NK-92 (cell line): ENCODE measurements around the gene HSF2BP.
"Not testable (repeated sequence)": the region's sequence is repeated elsewhere in the genome, so short reads cannot be mapped to it uniquely, and the experiment has no call there.

Experiments
- DNase-seq: peaks from one replicate; lab custom pipeline; 2025; ENCODE audit not compliant: unreplicated experiment; lab: John Stamatoyannopoulos, UW

Gene HSF2BP

GRCh38 chr21:43659136-43660000 lies at the start of gene HSF2BP, which contains the start of gene RRP1B:
TSS of gene HSF2BP (minus strand) at chr21:43659488. CDS start at chr21:43658096, 1,392 bp downstream.
TSS of gene RRP1B (plus strand) at chr21:43659560. CDS start at chr21:43659665, 105 bp downstream.
- DNase-seq, result no peak

- no peak for DNase-seq
These were observed 49.6 kb upstream of the HSF2BP start for GRCh38 chr21:43708745-43709381.

GRCh38 chr21:43707462-43707861 lies 48.2 kb upstream of the HSF2BP start:
- DNase-seq, result no peak

DNA sequence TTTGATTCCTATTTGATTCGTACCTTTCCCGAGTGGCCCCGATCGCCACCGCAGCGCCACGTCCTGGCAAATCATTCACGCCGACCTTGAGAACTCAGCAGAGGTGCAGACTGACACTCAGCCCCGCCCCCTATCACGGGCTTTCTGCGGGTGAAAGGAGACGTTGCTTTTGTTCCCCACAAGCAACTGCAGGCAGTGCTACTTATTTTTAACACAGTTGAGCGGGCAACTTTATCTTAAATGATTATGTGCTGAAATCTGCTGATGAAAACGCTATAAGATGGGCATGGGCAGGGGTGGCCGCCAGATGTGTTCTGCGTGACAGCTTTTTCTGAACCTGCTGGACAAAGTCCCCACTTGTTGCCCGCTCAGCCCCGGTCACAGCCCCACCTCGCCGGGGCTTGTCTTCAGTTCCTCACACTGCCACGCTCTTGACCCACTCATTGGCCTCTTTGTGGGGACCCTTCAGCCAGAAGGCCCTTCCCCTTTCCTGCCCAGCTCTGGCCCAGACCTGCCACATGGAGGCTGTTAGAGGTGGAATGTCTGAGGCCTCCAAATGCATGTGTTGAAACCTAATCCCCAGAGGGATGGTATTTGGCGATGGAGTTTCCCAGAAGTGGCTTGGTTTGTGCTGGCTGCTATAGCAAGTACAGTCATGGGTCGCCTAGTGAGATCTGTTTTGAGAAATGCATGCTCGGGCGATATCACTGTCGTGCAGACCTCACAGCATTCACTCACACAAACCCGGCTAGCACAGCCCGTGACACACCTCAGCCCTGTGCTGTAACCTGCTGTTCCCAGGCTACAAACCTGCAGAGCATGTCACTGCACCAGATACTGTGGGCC lies 44.0 kb upstream of the HSF2BP start:
- no peak for DNase-seq

- DNase-seq, result no peak
These were observed 43.4 kb upstream of the HSF2BP start for GRCh38 chr21:43702785-43703034.

DNA sequence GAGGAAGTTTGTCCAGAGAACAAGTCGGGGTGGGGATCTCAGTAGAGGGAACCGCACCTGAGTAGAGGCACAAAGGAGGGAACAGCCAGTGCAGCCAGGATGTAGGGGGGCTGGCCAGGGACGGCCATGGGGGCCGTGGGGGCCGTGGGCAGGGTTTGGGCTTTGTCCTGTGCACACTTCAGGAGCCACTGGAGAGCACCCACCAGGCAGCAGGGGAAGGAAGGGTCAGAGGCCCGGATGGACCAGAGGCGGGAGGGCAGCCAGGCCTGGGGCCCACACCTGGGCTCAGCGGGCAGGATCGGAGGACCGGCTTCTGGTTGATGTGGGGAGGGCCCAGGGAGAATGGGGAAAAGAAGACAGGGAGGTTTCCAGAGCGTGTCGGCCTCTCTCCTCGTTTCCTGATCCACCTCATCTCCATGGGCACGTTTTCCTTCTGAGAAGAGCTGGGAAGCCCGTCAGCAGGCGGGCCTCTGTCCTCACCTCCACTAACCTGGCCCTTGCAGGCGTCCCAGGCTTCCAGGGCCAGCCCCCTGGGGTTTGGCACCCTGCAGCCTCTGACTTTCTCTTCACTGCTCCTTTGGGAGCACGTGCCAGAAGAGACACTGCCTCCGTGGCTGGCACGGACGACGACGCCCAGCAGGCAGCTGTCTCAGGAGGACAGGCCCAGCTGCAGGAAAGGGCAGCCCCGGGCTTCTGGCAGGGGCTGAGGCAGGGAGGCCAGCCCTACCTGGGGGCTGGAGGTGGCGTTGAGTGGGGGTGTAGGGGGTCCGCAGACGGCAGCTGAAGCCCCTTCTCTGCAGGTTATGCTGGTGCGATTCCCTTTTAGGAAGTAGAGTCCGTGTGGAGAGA lies 42.9 kb upstream of the HSF2BP start:
- no peak for DNase-seq

DNA sequence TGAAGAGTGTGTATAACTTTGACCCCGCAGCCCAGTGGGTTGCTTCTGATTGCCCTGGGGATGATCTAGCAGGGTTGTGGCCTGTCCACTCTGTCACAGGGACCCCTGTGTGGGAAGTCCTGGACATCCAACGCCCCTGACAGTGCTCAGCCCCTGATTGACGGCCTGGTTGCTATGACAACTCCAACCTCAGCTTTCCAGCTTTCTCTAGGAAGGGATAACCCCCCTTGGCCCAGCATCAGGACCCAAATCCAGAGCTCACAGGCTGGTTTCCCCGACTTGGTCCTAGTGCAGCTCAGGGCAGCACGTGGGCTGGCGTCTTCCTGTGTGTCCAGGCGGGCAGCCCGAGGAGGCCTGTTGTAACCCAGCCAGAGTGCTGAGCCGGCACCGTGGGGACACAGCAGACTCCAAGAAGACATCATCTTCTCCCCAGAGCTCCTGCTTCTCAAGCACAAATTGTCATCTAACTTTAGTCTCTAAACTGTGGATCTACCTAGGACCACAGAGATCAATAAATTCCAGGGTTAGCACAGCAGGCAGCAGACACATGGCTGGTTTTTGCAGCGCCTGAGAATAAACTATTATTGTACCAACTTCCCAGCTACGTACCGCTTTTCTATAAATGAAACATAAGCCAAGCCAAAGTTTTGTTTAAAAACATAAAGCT lies 40.8 kb upstream of the HSF2BP start:
- DNase-seq, result no peak

DNA sequence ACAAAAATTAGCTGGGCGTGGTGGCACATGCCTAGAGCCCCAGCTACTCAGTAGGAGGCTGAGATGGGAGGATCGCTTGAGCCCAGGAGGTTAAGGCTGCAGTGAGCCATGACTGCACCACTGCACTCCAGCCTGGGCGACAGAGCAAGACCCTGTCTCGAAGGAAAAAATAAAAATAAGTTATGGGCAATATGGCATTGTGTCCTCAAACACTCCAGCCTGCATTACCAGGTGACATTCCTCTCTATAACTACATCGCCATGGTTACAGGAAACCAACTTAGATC lies 40.1 kb upstream of the HSF2BP start:
- not testable (repeated sequence) for DNase-seq

DNA sequence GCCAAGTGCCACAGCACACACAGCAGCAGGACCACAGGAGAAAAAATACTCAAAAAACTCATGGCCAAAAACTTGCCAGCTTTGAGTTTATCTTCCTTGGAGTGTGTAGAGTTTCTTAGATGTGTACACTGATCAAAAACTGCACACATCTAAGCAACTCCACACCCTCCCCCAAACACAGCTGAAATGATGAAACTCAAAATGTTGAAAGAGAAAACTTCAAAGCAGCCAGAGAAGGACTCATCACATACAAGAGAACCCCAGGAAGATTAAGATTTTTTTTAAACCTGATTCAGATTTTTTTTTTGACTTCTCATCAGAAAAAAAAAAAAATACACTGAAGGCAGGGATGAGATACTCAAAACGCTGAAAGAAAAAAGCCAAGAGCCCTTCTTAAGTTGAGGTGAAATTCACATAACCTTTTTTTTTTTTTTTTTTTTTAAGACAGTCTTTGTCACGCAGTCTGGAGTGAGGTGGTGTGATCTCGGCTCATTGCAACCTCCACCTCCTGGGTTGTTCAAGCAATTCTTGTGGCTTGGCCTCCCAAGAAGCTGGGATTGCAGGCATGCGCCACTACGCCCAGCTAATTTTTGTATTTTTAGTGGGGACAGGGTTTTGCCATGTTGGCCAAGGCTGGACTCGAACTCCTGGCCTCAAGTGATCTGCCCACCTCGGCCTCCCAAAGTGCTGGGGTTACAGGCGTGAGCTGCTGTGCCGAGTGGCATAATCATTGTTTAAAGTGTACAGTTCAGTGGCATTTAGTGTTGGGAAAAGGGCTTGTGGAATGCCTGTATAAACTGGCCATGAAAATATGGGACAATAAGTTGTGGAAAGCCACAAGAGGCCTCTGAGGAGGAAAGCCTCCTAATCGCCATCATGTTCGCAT lies 38.7 kb upstream of the HSF2BP start:
- no peak for DNase-seq

- DNase-seq, result no peak
These were observed 36.9 kb upstream of the HSF2BP start for GRCh38 chr21:43696214-43696613.

DNA sequence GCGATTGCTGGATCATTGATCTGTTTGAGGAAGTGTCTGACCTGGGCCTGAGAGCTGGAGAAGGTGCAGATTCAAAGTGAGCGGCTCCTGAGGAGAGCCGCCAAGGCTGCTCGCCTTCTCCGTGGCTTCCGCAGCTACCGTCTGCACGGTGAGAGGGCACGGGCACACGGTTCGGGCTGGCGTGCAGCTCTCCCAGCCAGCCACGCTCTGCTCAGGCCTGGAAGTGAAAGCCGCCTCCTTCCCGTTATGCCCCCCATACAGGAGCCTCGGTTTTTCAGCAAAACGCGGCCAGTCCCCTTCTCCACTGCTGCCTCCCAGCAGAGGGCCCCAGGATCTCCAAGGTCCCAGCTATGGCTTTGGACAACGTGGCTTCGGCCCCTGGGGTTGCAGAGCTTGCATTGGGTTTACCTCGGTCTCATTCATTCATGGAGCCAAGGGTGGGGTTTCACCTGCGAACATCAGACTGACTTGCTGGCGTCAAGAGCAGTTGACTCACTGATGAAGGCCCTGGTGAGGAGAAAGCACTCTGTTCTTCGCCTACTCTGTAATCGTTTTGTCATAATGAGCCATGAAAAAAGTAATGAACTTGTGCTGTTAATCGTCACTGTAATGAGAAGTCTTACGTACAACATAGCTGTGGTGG lies 35.3 kb upstream of the HSF2BP start:
- no peak for DNase-seq

- DNase-seq, result no peak
These were observed 34.7 kb upstream of the HSF2BP start for GRCh38 chr21:43693981-43694380.

DNA sequence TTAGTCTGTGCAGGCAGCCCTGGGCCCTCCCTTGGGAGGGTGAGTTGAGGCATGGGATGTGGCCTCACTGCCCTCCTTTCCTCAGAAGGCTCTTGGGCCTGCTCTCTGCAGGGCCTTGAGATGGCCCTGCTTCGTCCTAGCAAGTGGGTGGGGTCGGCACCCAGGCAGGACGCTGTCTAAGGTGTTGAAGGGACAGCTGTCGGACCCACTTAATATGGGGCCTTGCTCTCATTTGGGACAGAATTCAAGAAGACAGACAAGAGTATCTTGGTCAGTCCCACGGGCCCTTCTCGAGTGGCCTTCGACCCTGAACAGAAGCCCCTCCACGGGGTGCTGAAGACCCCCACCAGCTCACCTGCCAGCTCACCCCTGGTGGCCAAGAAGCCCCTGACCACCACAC lies 33.7 kb upstream of the HSF2BP start:
- no peak for DNase-seq

DNA sequence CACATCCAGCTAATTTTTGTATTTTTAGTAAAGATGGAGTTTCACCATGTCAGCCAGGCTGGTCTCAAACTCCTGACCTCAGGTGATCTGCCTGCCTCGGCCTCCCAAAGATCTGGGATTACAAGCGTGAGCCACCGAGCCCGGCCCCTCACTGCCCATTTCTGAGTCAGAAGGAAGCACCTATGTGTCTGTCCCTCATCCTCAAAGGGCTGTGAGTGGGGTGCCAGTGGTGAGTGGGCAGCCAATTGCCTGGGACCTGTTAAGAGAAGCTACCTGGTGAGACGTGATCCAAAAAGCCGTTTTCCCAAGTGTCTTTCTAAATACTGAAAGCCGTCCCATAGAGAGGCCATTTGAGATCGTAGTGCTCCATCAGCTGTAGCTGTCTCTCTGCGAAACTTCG lies 32.5 kb upstream of the HSF2BP start:
- DNase-seq, result no peak

GRCh38 chr21:43691086-43691795 lies 32.0 kb upstream of the HSF2BP start:
- no peak for DNase-seq

- no peak for DNase-seq
These were observed 31.1 kb upstream of the HSF2BP start for GRCh38 chr21:43690346-43690745.

DNA sequence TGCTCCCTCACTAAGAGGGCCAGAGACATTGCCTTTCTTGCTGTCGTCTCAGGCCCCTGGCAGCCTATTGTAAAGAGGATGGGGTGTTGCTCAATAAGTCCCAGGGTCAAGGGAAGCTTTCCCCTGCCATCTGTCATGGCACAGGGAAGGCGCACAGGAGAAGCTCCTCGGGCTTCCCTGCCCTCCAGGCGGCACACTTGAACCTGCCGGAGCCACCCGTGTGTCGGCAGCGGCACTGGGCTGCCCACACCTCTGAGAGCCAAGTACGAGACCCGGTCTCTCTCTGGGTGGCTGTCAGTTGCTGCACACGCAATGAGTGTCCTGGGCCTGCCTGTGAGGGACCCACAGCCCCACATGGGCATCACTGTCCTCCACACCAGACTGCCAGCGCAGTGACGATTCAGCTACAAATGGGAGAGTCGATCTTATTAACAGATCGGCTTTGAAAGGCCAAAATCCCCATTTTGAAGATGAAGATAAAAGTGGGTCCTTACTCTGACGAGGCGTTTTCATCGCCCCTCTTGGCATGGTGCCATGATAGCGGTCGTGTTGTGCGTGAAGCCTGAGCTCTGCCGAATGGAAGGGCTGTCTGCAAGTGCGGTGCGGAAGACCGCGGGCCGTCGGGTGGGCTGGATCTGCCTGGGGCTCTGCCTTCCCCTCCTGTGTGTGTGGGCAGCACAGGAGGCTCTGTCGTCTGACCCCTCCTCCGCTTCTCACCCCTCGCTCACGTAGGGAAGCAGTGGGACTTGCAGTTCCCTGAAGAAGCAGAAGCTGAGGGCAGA lies 30.5 kb upstream of the HSF2BP start:
- no peak for DNase-seq

DNA sequence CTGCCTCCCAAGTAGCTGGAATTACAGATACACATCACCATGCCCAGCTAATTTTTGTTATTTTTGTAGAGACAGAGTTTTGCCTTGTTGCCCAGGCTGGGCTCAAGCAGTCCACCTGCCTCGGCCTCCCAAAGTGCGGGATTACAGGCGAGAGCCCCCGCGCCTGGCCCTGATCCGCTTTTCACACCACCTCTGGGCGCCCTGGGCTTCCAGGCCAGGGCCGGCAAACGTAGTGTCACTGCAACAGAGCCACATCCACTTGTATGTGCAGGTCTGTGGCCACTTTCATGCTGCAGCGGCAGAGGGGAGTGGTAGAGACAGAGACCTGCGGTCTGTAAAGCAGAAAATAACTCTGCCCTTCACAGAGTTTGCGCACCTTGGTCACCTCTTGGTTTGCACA lies 29.6 kb upstream of the HSF2BP start:
- DNase-seq, result no peak
